Retinal pigment epithelial cell (primary cell): Measurements from ENCODE around the gene MBOAT1.

ENCODE experiments used
- DNase-seq: peaks from one replicate; pipeline ENCODE4 v3.0.0-alpha.2; 2010; ENCODE audit warnings: low read depth
- H3K4me3 ChIP-seq: 2 replicates; pipeline ENCODE4 v1.5.1; 2011; ENCODE audit warnings: mild to moderate bottlenecking, low read length, control low read depth, moderate library complexity
- TF ChIP-seq, protein P1 (sequence below): conservative IDR thresholded peaks from 2 replicates; pipeline ENCODE4 v1.5.1; 2011; ENCODE audit warnings: low read depth, low read length, control low read depth, inconsistent platforms

MBOAT1 gene

DNA sequence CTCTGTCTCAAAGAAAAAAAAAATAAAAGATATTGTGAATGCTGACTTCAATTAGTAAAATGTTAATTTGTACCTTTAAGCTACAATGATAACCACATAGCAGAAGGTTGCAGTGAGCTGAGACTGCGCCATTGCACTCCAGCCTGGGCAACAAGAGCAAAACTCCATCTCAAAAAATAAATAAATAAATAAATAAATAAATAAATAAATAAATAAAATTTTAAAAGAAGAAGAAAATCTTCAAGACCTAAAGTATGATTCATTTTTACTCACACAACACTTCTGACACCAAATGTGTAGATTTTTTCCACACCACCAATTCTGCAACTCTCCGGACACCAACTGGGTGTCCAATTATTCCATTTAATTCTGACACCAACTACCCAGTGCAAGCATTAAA is 28.8 kb upstream of the MBOAT1 start:
- H3K4me3 ChIP-seq, result no peak overlapping the region
- TF ChIP-seq, protein P1, sequence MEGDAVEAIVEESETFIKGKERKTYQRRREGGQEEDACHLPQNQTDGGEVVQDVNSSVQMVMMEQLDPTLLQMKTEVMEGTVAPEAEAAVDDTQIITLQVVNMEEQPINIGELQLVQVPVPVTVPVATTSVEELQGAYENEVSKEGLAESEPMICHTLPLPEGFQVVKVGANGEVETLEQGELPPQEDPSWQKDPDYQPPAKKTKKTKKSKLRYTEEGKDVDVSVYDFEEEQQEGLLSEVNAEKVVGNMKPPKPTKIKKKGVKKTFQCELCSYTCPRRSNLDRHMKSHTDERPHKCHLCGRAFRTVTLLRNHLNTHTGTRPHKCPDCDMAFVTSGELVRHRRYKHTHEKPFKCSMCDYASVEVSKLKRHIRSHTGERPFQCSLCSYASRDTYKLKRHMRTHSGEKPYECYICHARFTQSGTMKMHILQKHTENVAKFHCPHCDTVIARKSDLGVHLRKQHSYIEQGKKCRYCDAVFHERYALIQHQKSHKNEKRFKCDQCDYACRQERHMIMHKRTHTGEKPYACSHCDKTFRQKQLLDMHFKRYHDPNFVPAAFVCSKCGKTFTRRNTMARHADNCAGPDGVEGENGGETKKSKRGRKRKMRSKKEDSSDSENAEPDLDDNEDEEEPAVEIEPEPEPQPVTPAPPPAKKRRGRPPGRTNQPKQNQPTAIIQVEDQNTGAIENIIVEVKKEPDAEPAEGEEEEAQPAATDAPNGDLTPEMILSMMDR, result no peak
- no peak for DNase-seq

DNA sequence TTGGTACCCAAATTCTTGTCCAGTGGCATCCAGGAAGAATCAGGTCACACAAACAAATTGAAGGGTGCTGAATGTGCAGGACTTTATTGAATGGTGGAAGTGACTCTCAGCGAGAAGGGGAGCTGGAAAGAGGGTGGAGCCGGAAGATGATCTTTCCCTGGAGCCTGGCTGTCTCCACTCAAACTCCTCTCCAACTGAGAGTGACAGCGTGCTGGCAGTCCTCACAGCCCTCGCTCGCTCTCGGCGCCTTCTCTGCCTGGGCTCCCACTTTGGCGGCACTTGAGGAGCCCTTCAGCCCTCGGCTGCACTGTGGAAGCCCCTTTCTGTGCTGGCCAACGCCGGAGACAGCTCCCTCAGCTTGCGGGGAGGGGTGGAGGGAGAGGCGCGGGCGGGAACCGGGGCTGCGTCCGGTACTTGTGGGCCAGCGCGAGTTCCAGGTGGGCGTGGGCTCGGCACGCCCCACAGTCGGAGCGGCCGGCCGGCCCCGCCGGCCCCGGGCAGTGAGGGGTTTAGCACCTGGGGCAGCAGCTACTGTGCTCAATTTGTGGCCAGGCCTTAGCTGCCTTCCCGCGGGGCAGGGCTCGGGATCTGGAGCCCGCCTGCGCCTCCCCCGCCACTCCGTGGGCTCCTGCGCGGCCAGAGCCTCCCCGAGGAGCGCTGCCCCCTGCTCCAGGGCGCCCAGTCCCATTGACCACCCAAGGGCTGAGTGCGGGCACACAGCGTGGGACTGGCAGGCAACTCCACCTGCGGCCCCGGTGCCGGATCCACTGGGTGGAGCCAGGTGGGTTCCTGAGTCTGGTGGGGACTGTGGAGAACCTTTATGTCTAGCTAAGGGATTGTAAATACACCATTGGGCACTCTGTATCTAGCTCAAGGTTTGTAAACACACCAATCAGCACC is 26.7 kb upstream of the MBOAT1 start:
- no peak for DNase-seq
- TF ChIP-seq, protein P1, result no peak
- H3K4me3 ChIP-seq, result no peak overlapping the region

DNA sequence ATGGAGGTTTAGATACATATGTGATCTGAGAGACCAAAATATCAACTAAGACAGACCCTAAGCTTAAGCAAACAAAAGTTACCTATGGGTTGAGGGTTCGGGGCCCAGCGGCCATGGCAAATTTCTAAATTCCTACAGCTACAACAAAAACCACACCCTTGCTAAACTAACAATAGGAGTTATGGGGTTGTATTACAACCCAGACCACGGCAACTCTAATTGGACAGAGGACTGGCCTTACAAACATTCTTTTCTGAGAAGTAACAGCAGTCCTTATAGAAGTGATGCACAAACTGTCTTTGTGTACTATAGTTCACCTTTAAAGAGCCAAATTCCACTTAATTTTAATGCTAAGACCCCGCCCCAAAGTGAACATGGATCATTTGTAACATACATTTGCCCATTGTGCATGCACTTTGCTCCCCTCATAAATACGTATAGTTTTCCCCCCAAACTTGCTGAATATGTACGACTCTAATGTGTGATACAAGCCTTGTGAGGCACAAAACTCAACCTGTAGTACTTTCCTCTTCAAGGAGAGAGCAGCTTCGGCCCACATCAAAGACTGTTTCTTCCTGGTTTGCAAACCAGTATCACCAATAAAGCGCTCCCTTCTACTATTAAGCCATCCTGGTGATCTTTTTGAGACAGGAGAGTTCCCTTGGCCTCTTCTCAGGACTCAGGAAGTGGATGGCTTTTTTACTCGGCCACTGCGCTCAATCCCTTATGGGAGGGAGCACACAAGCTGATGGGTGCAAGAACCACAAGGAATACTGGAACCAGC is 25.6 kb upstream of the MBOAT1 start:
- no peak overlapping the region for H3K4me3 ChIP-seq
- TF ChIP-seq, protein P1, result no peak
- DNase-seq, result no peak

DNA sequence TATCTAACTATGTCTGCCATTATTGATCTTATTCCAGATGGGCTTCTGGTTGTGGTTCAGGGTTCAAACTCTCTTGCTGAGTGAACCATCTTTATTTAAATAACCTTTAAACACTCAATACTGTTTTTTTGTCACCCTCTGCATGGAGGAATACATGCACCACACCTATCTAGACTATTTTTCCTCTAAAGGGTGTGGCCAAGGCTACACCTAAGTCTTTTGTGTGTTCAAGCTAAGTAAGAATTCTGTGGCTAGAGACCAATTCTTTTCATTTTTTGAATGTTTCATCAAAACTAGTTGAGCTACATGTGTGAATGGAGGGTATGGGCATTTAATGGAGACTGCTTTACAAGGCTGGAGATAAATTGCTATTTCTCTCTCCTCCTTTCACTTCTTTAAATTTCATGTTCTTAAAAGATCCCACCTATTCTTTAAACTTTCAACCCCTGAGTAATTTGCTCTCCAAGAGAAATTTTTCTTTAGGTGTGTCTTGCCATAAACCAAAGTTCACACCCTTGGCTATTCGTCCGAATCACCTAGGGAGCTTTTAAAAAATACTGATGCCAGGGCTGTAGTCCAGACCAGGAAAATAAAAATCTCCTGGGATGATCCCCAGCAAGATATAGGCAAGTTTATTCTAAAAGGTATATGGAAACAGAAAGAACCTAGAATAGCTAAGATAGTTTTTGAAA is 24.8 kb upstream of the MBOAT1 start:
- TF ChIP-seq, protein P1, result no peak
- no peak for DNase-seq
- no peak overlapping the region for H3K4me3 ChIP-seq

DNA sequence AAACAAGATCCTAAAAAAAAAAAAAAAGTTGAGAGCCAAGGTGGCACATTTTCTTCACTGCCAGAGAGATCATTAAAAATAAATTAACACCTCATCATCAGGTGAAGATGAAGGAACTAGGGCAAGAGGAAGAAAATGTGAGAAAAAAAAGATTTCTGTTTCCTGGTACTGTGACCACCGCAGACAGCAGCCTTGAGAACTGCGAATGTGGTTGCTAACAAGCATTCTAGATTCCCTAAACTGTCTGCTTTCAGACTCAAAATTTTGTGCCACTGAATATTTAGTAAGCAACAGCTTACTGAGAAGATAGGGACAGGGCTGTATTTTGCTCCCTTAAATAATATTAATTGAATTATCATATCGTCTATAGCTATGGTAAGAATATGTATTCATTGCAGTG is 24.1 kb upstream of the MBOAT1 start:
- DNase-seq, result no peak
- TF ChIP-seq, protein P1, result no peak
- H3K4me3 ChIP-seq, result no peak overlapping the region

DNA sequence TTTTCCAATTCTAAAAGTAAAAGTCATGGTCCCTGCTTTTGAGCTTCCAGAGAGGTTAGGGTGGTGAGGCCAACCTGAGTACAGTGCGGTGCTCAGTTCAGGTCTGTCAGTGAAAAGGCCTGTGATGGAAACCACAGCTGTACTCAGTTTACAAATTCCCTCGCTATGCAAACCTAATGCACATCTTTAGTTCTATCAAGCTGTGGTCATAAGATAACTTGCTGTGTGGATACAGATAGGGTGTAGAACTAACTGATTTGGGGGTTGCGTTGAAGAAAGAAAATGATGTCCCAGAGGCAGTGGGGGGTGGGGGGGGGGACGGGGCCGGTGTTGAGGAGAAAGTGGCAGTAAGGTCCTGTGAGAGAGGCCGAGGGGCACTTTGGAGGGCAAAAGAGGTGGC is 22.8 kb upstream of the MBOAT1 start:
- DNase-seq, result no peak
- H3K4me3 ChIP-seq, result no peak overlapping the region
- TF ChIP-seq, protein P1, result no peak
